H1 (cell line): ENCODE data around the gene PCNX1. TPM values are rescaled to one million over a fixed set of nuclear protein-coding genes. Genes with fewer than 3 reads are reported as not detected.

Experiments used
- CTCF ChIA-PET: fragments of 300-600 bp; sonication (Branson Sonifier 250); formaldehyde crosslinking; loops from one replicate; lab custom pipeline; 2021; ENCODE audit not compliant: partially characterized antibody; lab: Charles Lee
- POLR2A ChIA-PET: fragments of 300-600 bp; sonication (Branson Sonifier 250); formaldehyde crosslinking; loops from one replicate; lab custom pipeline; 2021; ENCODE audit warnings: inconsistent platforms; ENCODE audit not compliant: partially characterized antibody; lab: Charles Lee
- DNase-seq, 2 experiments: peaks; one replicate each; pipeline versions ENCODE4 v3.0.0 to v3.0.0-alpha.2; 2010 to 2022; ENCODE audit warnings: low spot score in 2 of 2, low read depth in 1 of 2, mixed read lengths in 1 of 2
- FAIRE-seq: peaks from 2 replicates; lab custom pipeline; 2011; peaks lifted over from hg19 to GRCh38; lab: Jason Lieb, UNC
- H2AFZ ChIP-seq: 2 replicates; pipeline ENCODE4 v1.8.1; 2012; ENCODE audit warnings: low read length, inconsistent platforms
- H2AK5ac ChIP-seq: 2 replicates; pipeline ENCODE4 v1.6.1; 2013; ENCODE audit warnings: low read depth, low read length
- H2BK120ac ChIP-seq: replicated peaks from 2 replicates; pipeline ENCODE3; 2013; ENCODE audit warnings: low read depth, low read length, inconsistent platforms
- H2BK12ac ChIP-seq: 2 replicates; pipeline ENCODE4 v1.6.1; 2013; ENCODE audit warnings: low read depth, low read length
- H2BK15ac ChIP-seq: 2 replicates; pipeline ENCODE4 v1.6.1; 2013; ENCODE audit warnings: low read length
- H2BK20ac ChIP-seq: 2 replicates; pipeline ENCODE4 v1.6.1; 2013; ENCODE audit warnings: low read length
- H2BK5ac ChIP-seq: 2 replicates; pipeline ENCODE4 v1.6.1; 2013; ENCODE audit warnings: low read depth, low read length
- H3K14ac ChIP-seq: 2 replicates; pipeline ENCODE4 v1.6.1; 2013; ENCODE audit warnings: inconsistent platforms; ENCODE audit not compliant: insufficient read length
- H3K18ac ChIP-seq: 2 replicates; pipeline ENCODE4 v1.6.1; 2013; ENCODE audit warnings: low read length; ENCODE audit errors: extremely low read depth
- H3K23ac ChIP-seq: 2 replicates; pipeline ENCODE4 v1.6.1; 2013; ENCODE audit warnings: inconsistent platforms; ENCODE audit not compliant: insufficient read length
- H3K23me2 ChIP-seq: 2 replicates; pipeline ENCODE4 v1.6.1; 2013; ENCODE audit warnings: low read depth, low read length
- H3K27ac ChIP-seq: 2 replicates; pipeline ENCODE4 v1.6.1; 2011; ENCODE audit warnings: low read depth, low read length, inconsistent platforms
- H3K27me3 ChIP-seq, 4 experiments: replicated peaks in 1 of 4; 1 replicate in 1 of 4; 2 replicates in 3 of 4; pipeline versions ENCODE4 v1.6.1 to v1.8.1; 2011 to 2013; ENCODE audit warnings: low read length in 3 of 4, mild to moderate bottlenecking in 3 of 4, inconsistent platforms in 2 of 4, mixed read lengths in 2 of 4, moderate library complexity in 1 of 4; ENCODE audit not compliant: control insufficient read depth in 3 of 4, insufficient read depth in 3 of 4; ENCODE audit errors: extremely low read depth in 1 of 4
- H3K36me3 ChIP-seq, 4 experiments: 2 replicates each; pipeline versions ENCODE4 v1.6.1 to v1.8.1; 2011 to 2013; ENCODE audit warnings: mild to moderate bottlenecking in 4 of 4, low read length in 3 of 4, moderate library complexity in 2 of 4, control low read depth in 1 of 4, inconsistent platforms in 1 of 4; ENCODE audit not compliant: insufficient read depth in 4 of 4, control insufficient read depth in 2 of 4
- H3K4ac ChIP-seq: replicated peaks from 2 replicates; pipeline ENCODE3; 2013; ENCODE audit warnings: low read length, low read depth, mixed read lengths, inconsistent platforms; ENCODE audit not compliant: insufficient read length
- H3K4me1 ChIP-seq, 4 experiments: replicated peaks in 1 of 4; 1 replicate in 1 of 4; 2 replicates in 3 of 4; pipeline versions ENCODE4 v1.6.1 to v1.8.1; 2011 to 2013; ENCODE audit warnings: low read length in 3 of 4, inconsistent platforms in 2 of 4, mixed read lengths in 1 of 4; ENCODE audit not compliant: insufficient read depth in 4 of 4, control insufficient read depth in 3 of 4
- H3K4me2 ChIP-seq, 2 experiments: 2 replicates each; pipeline versions ENCODE4 v1.6.1 to v1.8.1; 2011 to 2013; ENCODE audit warnings: low read depth in 2 of 2, low read length in 2 of 2, control low read depth in 1 of 2, inconsistent platforms in 1 of 2, mild to moderate bottlenecking in 1 of 2; ENCODE audit not compliant: insufficient read depth in 1 of 2
- H3K4me3 ChIP-seq, 4 experiments: fragments of 200-600, 300-600 bp in 1 of 4; sonication (generic), shearing (Covaris generic), sonication (Bioruptor Twin) in 1 of 4; 2 replicates each; pipeline versions ENCODE4 v1.5.1 to v1.8.1; 2011 to 2016; ENCODE audit warnings: low read length in 4 of 4, low read depth in 3 of 4, control low read depth in 2 of 4, inconsistent platforms in 2 of 4, mild to moderate bottlenecking in 2 of 4, mixed read lengths in 1 of 4, moderate library complexity in 1 of 4; ENCODE audit not compliant: insufficient read depth in 2 of 4; ENCODE audit errors: extremely low read depth in 1 of 4
- H3K56ac ChIP-seq: replicated peaks from 2 replicates; pipeline ENCODE3; 2013; ENCODE audit warnings: low read depth, mild to moderate bottlenecking, mixed read lengths, low read length, inconsistent platforms; ENCODE audit not compliant: insufficient read length
- H3K79me1 ChIP-seq: 2 replicates; pipeline ENCODE4 v1.6.1; 2013; ENCODE audit warnings: low read depth, low read length, control low read depth
- H3K79me2 ChIP-seq, 2 experiments: 2 replicates each; pipeline versions ENCODE4 v1.6.1 to v1.8.1; 2012 to 2013; ENCODE audit warnings: low read length in 2 of 2, mild to moderate bottlenecking in 2 of 2, inconsistent platforms in 1 of 2; ENCODE audit not compliant: insufficient read depth in 2 of 2, control insufficient read depth in 1 of 2
- H3K9ac ChIP-seq, 4 experiments: replicated peaks in 1 of 4; 1 replicate in 1 of 4; 2 replicates in 3 of 4; pipeline versions ENCODE4 v1.6.1 to v1.8.1; 2011 to 2013; ENCODE audit warnings: low read depth in 3 of 4, low read length in 3 of 4, control low read depth in 2 of 4, mild to moderate bottlenecking in 2 of 4, moderate library complexity in 2 of 4, inconsistent platforms in 1 of 4; ENCODE audit errors: extremely low read depth in 1 of 4
- H3K9me3 ChIP-seq, 2 experiments: 2 replicates each; pipeline versions ENCODE4 v1.6.1 to v1.8.1; 2012 to 2013; ENCODE audit warnings: mild to moderate bottlenecking in 2 of 2, moderate library complexity in 2 of 2, control low read depth in 1 of 2, inconsistent platforms in 1 of 2, low read depth in 1 of 2, low read length in 1 of 2, mixed read lengths in 1 of 2; ENCODE audit not compliant: insufficient read depth in 2 of 2
- H4K20me1 ChIP-seq, 2 experiments: replicated peaks in 1 of 2; 2 replicates each; pipeline versions ENCODE3 to v1.8.1; 2011 to 2013; ENCODE audit warnings: inconsistent platforms in 2 of 2, low read length in 2 of 2, mild to moderate bottlenecking in 1 of 2; ENCODE audit not compliant: insufficient read depth in 2 of 2, control insufficient read depth in 1 of 2
- H4K5ac ChIP-seq: 2 replicates; pipeline ENCODE4 v1.6.1; 2013; ENCODE audit warnings: low read length, low read depth, mixed read lengths, inconsistent platforms; ENCODE audit not compliant: insufficient read length
- H4K8ac ChIP-seq: 2 replicates; pipeline ENCODE4 v1.8.0; 2013; ENCODE audit warnings: mild to moderate bottlenecking, moderate library complexity, low read length, inconsistent platforms; ENCODE audit not compliant: insufficient read depth; ENCODE audit errors: extremely low read depth
- H4K91ac ChIP-seq: replicated peaks from 2 replicates; pipeline ENCODE3; 2013; ENCODE audit warnings: low read length, mixed read lengths, inconsistent platforms; ENCODE audit not compliant: insufficient read length
- EGR1 ChIP-seq: IDR thresholded peaks from 2 replicates; pipeline ENCODE4 v1.6.1; 2011; ENCODE audit warnings: low read depth, low read length, borderline replicate concordance
- FOSL1 ChIP-seq: IDR thresholded peaks from 2 replicates; pipeline ENCODE4 v1.6.1; 2011; ENCODE audit warnings: mild to moderate bottlenecking, low read depth, low read length, moderate library complexity; ENCODE audit not compliant: insufficient read depth
- JUN ChIP-seq: IDR thresholded peaks from 2 replicates; pipeline ENCODE4 v1.6.1; 2011; ENCODE audit warnings: low read depth, mild to moderate bottlenecking, improper control_type of control experiment, low read length
- KDM1A ChIP-seq: fragments of 200-600, 300-600 bp; sonication (generic); IDR thresholded peaks from 2 replicates; pipeline ENCODE4 v1.7.1; 2016; ENCODE audit warnings: mild to moderate bottlenecking, low read length, borderline replicate concordance
- YY1 ChIP-seq: IDR thresholded peaks from 2 replicates; pipeline ENCODE4 v1.6.1; 2011; ENCODE audit warnings: low read depth, mild to moderate bottlenecking, low read length
- WGBS, 2 experiments: shearing (Covaris generic) in 1 of 2; methylation state at CpG; one replicate each; pipeline versions ENCODE4 v1.1.6 to v1.1.7; 2013 to 2015; ENCODE audit warnings: low lambda C conversion rate in 2 of 2, mixed read lengths in 2 of 2, inconsistent platforms in 1 of 2, low coverage in 1 of 2, missing lambda C conversion rate in 1 of 2; ENCODE audit not compliant: insufficient replicate concordance in 2 of 2, insufficient coverage in 1 of 2, insufficient read length in 1 of 2; ENCODE audit errors: extremely low coverage in 1 of 2, missing lambda C conversion rate in 1 of 2; 5-methylcytosine and 5-hydroxymethylcytosine counted together
- polyA plus RNA-seq, 7 experiments: library from polyadenylated mRNA; depleted of rRNA in 3 of 7; stranded (reverse) in 5 of 7; unstranded in 2 of 7; fragments of >200 nt in 5 of 7; fragments of 200-250 nt in 2 of 7; gene quantifications; 1 replicate in 5 of 7; 2 replicates in 1 of 7; 4 replicates in 1 of 7; pipeline versions ENCODE4 v1.2.1 to v1.2.3, GENCODE V29; 2011 to 2013; ENCODE audit warnings: missing spikeins in 2 of 7, mixed read lengths in 2 of 7
- total RNA-seq: library from RNA; stranded (reverse); fragmentation: NEBNext Ultra II Directional; extraction: Animal tissue kit (Norgen Biotek cat#: 25700); gene quantifications from 2 replicates; pipeline ENCODE4 v1.2.1, GENCODE V29; 2021

Gene PCNX1
- total and polyA plus RNA-seq, 2 of the 8 experiments (the other 6 are each of a cell fraction or from before 2014, with no cell fraction given) = 37.7 to 53.2 TPM

- no peak overlapping the region for H3K4ac ChIP-seq
- H3K56ac ChIP-seq = no peak overlapping the region
- H2BK120ac ChIP-seq = no peak overlapping the region
- no peaks in the 10 kb centered on the region for H3K36me3 ChIP-seq
- H3K14ac ChIP-seq = no peak overlapping the region
- peaks cover 3% of the 10 kb centered on the region for H3K23me2 ChIP-seq
- no peak overlapping the region for H3K4me2 ChIP-seq
- WGBS, 2 experiments = 95% methylated on average over 2 of the region's 2 CpGs; no CpG with 5 or more reads in 1 of the 2 experiments
- TF ChIP-seq JUN (no peak), EGR1 (no peak), KDM1A (no peak), FOSL1 (no peak), YY1 (no peak)
- H2BK20ac ChIP-seq = no peak overlapping the region
- FAIRE-seq (no peak), DNase-seq (no peak)
- H4K5ac ChIP-seq = no peak overlapping the region
- H2BK5ac ChIP-seq = no peak overlapping the region
- H3K27ac ChIP-seq = no peak overlapping the region
- no peak overlapping the region for H2AFZ ChIP-seq
- no peak overlapping the region for H3K18ac ChIP-seq
- H3K4me1 ChIP-seq = peaks cover 0 to 7% (median 3%) of the 10 kb centered on the region in 4 experiments; a peak in 3 of 7 replicates
- H3K9me3 ChIP-seq = no peaks in the 10 kb centered on the region
- POLR2A ChIA-PET = interaction anchor here (0.9 to 1.7 kb wide), 3 partner anchors 10 to 17 kb away, joined by 3 to 5 read pairs (median 4); no protein-coding TSS in a partner anchor
- no peak overlapping the region for H4K91ac ChIP-seq
- H4K8ac ChIP-seq = no peak overlapping the region
- no peak overlapping the region for H3K4me3 ChIP-seq
- CTCF ChIA-PET = interaction anchor here (0.7 to 4.3 kb wide), 9 partner anchors 15 to 307 kb away, joined by 3 to 39 read pairs (median 3); no protein-coding TSS in a partner anchor
- no peaks in the 10 kb centered on the region; the same call in 1 of the 2 replicates for H3K79me1 ChIP-seq
- H3K27me3 ChIP-seq = 0 out of 7 replicates have a peak, but pooled peaks cover 0 to 4% (median 0%) of the 10 kb centered on the region in 4 experiments
- H3K23ac ChIP-seq = no peak overlapping the region
- no peak overlapping the region for H2AK5ac ChIP-seq
- peaks cover 2% of the 10 kb centered on the region in 2 experiments for H4K20me1 ChIP-seq
- no peak overlapping the region for H3K9ac ChIP-seq
- no peak overlapping the region for H2BK15ac ChIP-seq
- H3K79me2 ChIP-seq = peaks cover 0 to 14% of the 10 kb centered on the region in 2 experiments; a peak in 3 of 4 replicates
- H2BK12ac ChIP-seq = no peak overlapping the region
These were observed 2.9 kb upstream of the PCNX1 start for GRCh38 chr14:70904373-70904772.
